GM23248 (cell line): ENCODE measurements around the gene UFM1.

Experiments used
- EZH2 ChIP-seq: fragments of 200-600 bp; sonication (generic); IDR thresholded peaks from 2 replicates; pipeline ENCODE4 v1.6.1; 2018; ENCODE audit warnings: antibody characterized with exemption, mild to moderate bottlenecking; ENCODE audit not compliant: insufficient read depth, poor library complexity, severe bottlenecking
- EZH2phosphoT487 ChIP-seq: fragments of 200-600 bp; sonication (generic); IDR thresholded peaks from 2 replicates; pipeline ENCODE4 v1.6.1; 2018; ENCODE audit warnings: antibody characterized with exemption, moderate library complexity, mild to moderate bottlenecking, low read depth; ENCODE audit not compliant: insufficient read depth

DNA sequence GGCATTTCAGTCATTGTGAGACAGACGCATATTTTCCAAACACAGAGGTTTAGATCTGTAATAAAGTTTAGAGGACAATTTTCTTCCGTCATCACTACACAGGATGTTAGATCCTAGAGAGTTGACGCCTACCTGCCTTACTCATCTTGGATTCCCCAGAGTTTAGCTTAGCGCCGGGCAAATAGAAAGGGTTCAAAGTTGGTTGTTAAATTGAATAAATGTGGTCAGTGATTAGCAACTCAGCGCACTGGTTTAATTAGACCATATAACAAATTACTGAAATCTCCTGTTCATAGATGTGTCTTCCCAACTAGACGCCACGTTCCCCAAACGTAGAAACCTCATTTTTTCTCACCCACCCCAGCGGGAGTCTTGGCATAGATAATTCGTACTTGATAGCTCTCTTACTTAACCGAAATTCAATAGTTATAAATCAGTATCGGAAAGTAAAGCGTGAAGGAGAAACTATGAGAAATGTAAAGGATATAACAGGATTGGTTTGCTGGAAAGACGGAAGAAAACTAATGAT is 726 bp upstream of the UFM1 start:
- TF ChIP-seq EZH2: no peak
- TF ChIP-seq EZH2phosphoT487: no peak
